NCI-H128 (cell line): ENCODE measurements around the gene ACYP2.
"Not testable (repeated sequence)": the region's sequence is repeated elsewhere in the genome, so short reads cannot be mapped to it uniquely, and the experiment has no call there.

ENCODE experiments used
- DNase-seq: peaks from one replicate; lab custom pipeline; 2025; ENCODE audit not compliant: unreplicated experiment; lab: John Stamatoyannopoulos, UW

The ACYP2 gene

GRCh38 chr2:54313147-54313546 is 197.7 kb downstream of the ACYP2 start:
- DNase-seq: no peak

DNA sequence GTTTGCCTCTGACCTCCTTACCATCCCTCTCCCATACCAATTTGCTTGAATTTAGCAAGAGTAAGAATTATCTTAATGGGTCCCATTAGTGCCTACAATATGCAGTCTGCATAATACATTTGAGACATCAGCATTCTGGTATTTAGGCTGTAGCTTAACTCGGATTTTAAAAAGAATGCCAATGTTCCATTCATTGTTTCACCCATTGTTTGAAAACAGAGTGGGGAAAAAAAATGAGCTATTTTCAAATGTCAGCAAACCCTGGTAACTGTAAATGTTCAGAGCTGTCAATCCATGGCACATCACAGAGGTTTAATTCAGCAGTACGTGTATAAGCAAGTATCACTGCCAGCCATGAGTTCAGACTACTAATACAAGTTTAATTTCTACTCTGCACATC is 202.6 kb downstream of the ACYP2 start:
- DNase-seq: no peak

GRCh38 chr2:54318821-54319220 is 203.4 kb downstream of the ACYP2 start:
- DNase-seq: no peak

- no peak for DNase-seq
Observed at GRCh38 chr2:54321047-54321446, 205.6 kb downstream of the ACYP2 start.

DNA sequence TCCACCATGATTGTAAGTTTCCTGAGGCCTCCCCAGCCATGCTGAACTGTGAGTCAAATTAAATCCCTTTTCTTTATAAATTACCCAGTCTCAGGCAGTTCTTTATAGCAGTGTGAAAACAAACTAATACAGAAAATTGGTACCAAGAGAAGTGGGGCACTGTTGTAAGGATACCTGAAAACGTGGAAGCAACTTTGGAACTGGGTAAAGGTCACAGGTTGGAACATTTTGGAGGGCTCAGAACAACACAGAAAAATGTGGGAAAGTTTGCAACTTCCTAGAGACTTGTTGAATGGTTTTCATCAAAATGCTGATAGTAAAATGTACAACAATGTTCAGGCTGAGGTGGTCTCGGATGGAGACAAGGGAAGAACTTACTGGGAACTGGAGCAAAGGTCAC is 209.1 kb downstream of the ACYP2 start:
- not testable (repeated sequence) for DNase-seq

DNA sequence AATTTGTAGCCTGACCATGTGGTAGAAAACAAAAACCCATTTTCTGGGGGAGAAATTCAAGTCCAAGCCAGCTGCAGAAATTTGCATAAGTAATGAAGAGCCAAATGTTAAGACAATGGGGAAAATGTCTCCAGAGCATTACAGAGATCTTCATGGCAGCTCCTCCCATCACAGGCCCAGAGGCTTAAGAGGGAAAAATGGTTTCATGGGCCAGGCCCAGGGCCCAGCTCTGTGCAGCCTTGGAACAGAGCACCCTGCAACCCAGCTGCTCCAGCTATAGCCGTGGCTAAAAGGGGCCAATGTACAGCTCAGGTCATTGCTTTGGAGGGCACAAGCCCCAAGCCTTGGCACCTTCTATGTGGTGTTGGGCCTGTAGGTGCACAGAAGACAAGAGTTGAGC is 209.7 kb downstream of the ACYP2 start:
- no peak for DNase-seq

- no peak for DNase-seq
Observed at GRCh38 chr2:54329482-54330161, 214.2 kb downstream of the ACYP2 start.

DNA sequence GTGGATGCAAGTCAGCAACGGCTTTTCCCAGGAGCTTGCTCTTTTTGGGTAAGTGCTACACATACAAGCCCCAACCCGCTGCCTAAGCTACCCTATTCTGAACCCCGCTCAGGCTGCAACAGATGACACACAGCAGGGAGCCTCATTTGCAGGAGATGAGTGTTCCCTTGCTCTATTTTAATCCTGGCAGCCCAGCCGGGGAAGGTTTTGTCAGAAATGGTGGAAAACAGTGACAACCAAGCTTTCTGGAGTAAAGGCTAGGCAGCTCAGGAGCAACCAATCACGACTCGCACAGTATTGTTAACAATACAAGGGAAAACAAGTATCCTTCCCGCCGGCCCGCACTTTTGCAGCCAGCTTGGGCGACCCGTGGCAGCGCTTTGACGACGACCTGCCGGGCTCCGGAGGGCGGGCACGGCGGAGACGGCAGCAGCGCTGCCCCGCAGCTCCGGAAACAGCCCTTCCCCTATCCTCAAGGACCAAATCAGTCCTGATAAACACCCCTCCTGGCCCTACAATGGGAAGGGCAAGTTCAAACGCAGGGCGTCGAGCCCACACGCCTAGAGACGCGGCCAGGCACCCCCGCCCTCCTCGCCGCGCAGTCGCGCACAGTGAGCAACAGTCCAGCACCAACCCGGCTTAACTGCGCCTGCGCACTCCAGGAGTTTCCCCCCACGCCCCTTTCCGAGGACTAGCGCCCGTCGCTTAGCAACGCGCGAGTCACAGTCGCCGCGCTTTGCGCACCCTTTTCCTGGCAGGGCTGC is 214.9 kb downstream of the ACYP2 start:
- DNase-seq: peak; percentile 95

DNA sequence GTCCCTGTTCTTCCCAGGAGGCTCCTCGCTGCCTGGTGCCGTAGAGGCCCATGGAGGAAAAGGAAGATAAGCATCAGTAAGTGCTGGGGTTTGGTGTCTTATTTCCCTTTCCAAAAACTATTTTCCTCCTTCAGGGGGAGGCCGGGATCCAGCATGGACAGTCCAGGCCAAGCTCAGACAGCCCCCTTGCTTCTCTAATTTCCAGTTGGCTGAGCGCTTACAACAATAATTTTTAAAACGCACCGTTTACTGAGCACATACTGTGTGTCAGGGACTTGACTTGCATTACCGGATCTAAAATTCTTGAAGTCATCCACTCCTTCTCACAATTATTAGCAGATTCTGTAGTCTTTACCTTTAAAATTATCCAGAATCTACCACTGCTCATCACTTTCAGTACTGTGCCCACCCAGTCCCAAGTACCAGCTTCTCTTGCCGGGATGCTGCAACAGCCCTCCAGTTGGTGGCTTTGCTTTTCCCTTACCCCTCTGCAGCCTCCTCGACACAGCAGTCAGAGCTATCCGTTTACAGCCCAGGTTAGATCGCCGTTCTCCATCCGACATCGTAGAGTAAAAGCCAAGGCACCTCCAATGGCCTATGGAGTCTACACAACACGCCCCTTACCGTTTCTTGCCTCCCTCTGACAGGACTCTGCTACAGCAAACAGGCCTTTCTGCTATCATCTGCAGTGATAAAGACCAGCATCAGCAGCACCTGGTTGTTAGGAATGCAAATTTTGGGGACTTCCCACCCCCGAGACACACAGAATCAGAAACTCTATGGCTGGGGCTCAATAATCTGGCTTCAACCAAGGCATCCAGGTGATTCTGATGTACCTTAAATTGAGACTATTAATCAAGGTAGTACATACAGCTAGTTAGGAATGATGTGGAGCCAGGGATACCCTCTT is 215.8 kb downstream of the ACYP2 start:
- DNase-seq: no peak

- DNase-seq: no peak
Observed at GRCh38 chr2:54332386-54332785, 217.0 kb downstream of the ACYP2 start.

DNA sequence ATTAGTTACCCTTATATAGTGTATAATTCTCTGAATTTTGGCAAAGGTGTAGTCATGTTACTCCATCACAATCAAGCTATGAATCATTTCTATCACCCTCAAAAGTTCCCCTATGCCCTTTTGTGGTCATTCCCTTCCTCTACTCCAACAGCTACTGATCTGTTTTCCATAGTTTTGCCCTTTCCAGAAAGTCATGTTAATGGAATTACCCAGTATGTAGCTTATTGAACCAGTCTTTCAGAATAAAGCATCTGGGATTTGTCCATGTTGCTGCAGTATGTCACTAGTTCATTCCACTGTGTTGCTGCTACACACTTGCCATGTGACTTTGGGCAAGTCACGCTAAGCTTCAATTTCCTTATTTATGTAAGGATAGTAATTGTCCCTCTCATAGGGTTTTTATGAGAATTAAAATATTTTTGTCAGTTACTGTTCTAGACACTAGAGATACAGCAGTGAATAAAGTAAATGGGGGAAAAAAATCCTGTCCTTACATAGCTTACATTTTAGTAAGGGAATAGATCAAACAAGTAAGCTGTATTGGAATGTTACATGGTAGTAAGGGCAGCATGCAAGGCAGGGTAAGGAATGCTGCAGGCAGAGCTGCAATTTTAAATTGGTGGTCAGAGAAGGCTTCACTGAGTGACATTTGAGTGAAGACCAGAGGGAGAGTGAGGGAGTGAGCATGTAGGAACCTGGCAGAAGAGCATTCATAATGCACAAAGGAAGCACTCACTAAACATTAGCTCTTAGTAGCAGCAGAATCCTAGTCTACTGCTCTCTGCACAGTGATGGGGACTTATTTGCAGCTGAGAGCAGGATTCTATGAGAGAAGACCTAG is 220.9 kb downstream of the ACYP2 start:
- DNase-seq: no peak

- DNase-seq: no peak
Observed at GRCh38 chr2:54336977-54337255, 221.5 kb downstream of the ACYP2 start.

GRCh38 chr2:54341656-54342055 is 226.2 kb downstream of the ACYP2 start:
- no peak for DNase-seq

DNA sequence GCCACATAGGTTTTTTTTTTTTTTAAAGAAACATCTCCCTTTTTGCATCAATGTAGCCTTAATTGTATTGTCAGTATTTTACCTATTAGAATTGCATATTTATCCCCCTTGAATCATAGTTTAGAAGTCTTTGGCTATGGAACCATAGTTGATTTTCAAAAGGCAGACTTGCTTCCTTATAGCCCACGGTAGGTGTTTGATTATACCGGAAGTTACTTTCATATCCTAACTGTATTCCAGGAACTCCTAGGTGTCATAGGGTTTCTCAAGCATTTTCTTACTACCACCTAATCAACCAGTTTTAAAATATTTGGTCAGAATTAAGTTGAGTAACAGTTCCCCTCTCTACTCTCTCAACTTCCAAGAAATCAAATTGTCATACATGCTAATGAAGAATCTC is 227.2 kb downstream of the ACYP2 start:
- no peak for DNase-seq

GRCh38 chr2:54347622-54348021 is 232.2 kb downstream of the ACYP2 start:
- no peak for DNase-seq

DNA sequence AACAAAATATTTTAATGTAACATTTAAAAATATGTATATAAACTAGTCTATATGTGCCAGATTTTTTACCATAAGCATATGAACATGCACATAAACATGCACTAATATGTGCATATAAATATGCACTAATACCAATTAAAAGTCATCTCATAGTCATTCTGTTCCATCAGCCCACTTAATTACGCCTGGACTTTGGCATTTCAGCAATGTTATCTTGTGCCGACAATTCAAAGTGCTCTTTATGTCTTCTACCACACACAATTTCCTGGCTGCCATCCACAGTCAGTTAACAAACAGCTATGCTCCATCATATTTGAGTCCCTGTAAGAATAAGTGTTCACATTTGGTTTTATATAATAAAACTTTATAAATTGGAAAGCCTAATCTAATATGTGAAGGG is 233.2 kb downstream of the ACYP2 start:
- no peak for DNase-seq

DNA sequence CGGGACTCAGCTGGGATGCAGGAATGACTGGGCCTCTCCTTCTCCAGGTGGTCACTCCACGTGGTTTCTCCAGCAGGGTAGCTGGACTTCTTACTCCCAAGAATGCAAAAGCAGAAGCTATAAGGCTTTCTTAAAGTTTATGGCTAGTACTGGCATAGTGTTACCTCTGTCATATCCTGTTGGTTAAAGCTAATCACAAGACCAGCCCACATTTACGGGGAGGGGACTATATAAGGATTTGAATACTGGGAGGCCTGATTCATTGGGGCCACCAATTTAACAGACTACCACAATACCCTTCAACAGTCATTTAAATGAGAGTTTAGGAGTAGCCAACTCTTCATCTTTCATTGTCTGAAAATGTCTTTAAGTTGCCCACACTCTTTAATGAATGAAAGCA is 235.0 kb downstream of the ACYP2 start:
- no peak for DNase-seq

DNA sequence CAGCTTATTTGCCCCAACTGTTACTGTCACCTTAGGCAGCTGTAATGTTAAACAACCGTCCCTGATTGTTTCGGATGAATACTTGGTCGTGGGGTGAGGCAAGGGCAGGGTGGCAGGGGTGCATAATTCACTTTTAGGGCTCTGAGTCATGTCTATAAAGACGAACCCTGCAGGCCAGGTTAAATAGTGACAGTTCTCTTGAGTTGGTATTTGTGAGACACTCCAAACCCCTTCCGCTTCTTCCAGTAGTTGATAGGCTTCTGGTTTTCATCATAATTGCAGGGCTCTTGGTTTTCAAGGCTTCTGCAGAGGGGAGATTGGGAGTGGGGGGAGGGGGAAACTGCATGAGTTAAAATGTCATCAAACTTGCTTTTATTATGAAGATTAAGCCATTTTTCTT is 237.8 kb downstream of the ACYP2 start:
- DNase-seq: no peak
